A549 (cell line): ENCODE data around the gene RASGRP2.

Experiments
- CBX8 ChIP-seq: fragments of 200-600 bp; sonication (generic); IDR thresholded peaks from 2 replicates; pipeline ENCODE4 v1.6.1; 2016
- CHD4 ChIP-seq: fragments of 200-600 bp; sonication (generic); IDR thresholded peaks from 2 replicates; pipeline ENCODE4 v1.6.1; 2016; ENCODE audit warnings: antibody characterized with exemption, mild to moderate bottlenecking, borderline replicate concordance
- EHF ChIP-seq: fragments of 250-450 bp; sonication (Bioruptor Pico); IDR thresholded peaks from 2 replicates; pipeline ENCODE4 v1.5.0; 2020; ENCODE audit warnings: mild to moderate bottlenecking
- EHMT2 ChIP-seq: fragments of 200-600 bp; sonication (generic); IDR thresholded peaks from 2 replicates; pipeline ENCODE4 v1.6.1; 2016; ENCODE audit warnings: antibody characterized with exemption, low read depth, mild to moderate bottlenecking, moderate library complexity
- EP300 ChIP-seq, 2 experiments: fragments of >200 bp; sonication (Bioruptor Twin); formaldehyde crosslinking; IDR thresholded peaks; 2 replicates in 1 of 2; 3 replicates in 1 of 2; pipeline ENCODE4 v1.6.1; 2016 to 2017
- ESRRA ChIP-seq: fragments of 150-350 bp; IDR thresholded peaks from 2 replicates; pipeline ENCODE4 v1.6.1; 2014; ENCODE audit warnings: mild to moderate bottlenecking, low read length, borderline replicate concordance
- JUN ChIP-seq, 2 experiments: fragments of >200 bp; sonication (Bioruptor Twin); formaldehyde crosslinking; IDR thresholded peaks; 2 replicates in 1 of 2; 3 replicates in 1 of 2; pipeline ENCODE4 v1.6.1; 2016 to 2017
- MAZ ChIP-seq: fragments of 150-350 bp; IDR thresholded peaks from 2 replicates; pipeline ENCODE4 v1.6.1; 2014; ENCODE audit warnings: antibody characterized with exemption, low read depth, low read length, borderline replicate concordance
- PBX3 ChIP-seq: IDR thresholded peaks from 2 replicates; pipeline ENCODE4 v1.6.1; 2012
- POLR2A ChIP-seq: IDR thresholded peaks from 2 replicates; pipeline ENCODE4 v1.6.1; 2012; ENCODE audit warnings: mild to moderate bottlenecking, low read length
- RAD21 ChIP-seq, 2 experiments: fragments of >200 bp in 1 of 2; sonication (Bioruptor Twin) in 1 of 2; formaldehyde crosslinking in 1 of 2; IDR thresholded peaks in 1 of 2; conservative IDR thresholded peaks in 1 of 2; 2 replicates in 1 of 2; 3 replicates in 1 of 2; pipeline ENCODE4 v1.6.1; 2012 to 2018; ENCODE audit warnings: inconsistent platforms in 1 of 2
- SMC3 ChIP-seq: fragments of >200 bp; sonication (Bioruptor Twin); formaldehyde crosslinking; IDR thresholded peaks from 3 replicates; pipeline ENCODE4 v1.6.1; 2018; ENCODE audit warnings: inconsistent platforms
- TF ChIP-seq, protein P1 (sequence below): fragments of >200 bp; sonication (Bioruptor Twin); formaldehyde crosslinking; IDR thresholded peaks from 3 replicates; pipeline ENCODE4 v1.5.1; 2016
- TF ChIP-seq, protein P2 (sequence below): fragments of 200-600 bp; sonication (generic); IDR thresholded peaks from 2 replicates; pipeline ENCODE4 v1.6.1; 2016; ENCODE audit warnings: antibody characterized with exemption, mild to moderate bottlenecking, moderate library complexity

- TF ChIP-seq ESRRA = no peak
- TF ChIP-seq POLR2A = no peak
- TF ChIP-seq, protein P1, sequence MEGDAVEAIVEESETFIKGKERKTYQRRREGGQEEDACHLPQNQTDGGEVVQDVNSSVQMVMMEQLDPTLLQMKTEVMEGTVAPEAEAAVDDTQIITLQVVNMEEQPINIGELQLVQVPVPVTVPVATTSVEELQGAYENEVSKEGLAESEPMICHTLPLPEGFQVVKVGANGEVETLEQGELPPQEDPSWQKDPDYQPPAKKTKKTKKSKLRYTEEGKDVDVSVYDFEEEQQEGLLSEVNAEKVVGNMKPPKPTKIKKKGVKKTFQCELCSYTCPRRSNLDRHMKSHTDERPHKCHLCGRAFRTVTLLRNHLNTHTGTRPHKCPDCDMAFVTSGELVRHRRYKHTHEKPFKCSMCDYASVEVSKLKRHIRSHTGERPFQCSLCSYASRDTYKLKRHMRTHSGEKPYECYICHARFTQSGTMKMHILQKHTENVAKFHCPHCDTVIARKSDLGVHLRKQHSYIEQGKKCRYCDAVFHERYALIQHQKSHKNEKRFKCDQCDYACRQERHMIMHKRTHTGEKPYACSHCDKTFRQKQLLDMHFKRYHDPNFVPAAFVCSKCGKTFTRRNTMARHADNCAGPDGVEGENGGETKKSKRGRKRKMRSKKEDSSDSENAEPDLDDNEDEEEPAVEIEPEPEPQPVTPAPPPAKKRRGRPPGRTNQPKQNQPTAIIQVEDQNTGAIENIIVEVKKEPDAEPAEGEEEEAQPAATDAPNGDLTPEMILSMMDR = peak; percentile 81
- TF ChIP-seq SMC3 = peak; percentile 75
- TF ChIP-seq EHF (CRISPR knock-in tag) = no peak
- TF ChIP-seq, protein P2, sequence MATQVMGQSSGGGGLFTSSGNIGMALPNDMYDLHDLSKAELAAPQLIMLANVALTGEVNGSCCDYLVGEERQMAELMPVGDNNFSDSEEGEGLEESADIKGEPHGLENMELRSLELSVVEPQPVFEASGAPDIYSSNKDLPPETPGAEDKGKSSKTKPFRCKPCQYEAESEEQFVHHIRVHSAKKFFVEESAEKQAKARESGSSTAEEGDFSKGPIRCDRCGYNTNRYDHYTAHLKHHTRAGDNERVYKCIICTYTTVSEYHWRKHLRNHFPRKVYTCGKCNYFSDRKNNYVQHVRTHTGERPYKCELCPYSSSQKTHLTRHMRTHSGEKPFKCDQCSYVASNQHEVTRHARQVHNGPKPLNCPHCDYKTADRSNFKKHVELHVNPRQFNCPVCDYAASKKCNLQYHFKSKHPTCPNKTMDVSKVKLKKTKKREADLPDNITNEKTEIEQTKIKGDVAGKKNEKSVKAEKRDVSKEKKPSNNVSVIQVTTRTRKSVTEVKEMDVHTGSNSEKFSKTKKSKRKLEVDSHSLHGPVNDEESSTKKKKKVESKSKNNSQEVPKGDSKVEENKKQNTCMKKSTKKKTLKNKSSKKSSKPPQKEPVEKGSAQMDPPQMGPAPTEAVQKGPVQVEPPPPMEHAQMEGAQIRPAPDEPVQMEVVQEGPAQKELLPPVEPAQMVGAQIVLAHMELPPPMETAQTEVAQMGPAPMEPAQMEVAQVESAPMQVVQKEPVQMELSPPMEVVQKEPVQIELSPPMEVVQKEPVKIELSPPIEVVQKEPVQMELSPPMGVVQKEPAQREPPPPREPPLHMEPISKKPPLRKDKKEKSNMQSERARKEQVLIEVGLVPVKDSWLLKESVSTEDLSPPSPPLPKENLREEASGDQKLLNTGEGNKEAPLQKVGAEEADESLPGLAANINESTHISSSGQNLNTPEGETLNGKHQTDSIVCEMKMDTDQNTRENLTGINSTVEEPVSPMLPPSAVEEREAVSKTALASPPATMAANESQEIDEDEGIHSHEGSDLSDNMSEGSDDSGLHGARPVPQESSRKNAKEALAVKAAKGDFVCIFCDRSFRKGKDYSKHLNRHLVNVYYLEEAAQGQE = no peak
- TF ChIP-seq MAZ = no peak
- no peak for TF ChIP-seq CHD4
- no peak for TF ChIP-seq PBX3
- TF ChIP-seq CBX8 = no peak
- peak; percentile 75 to 84 for TF ChIP-seq RAD21 (conservative IDR thresholded peaks at IDR 0.05 in 1 of 2, IDR thresholded peaks at IDR 0.05 in 1 of 2)
- no peak for TF ChIP-seq JUN (IDR thresholded peaks at IDR 0.05)
- TF ChIP-seq EP300 (IDR thresholded peaks at IDR 0.05) = no peak
- no peak for TF ChIP-seq EHMT2
Measured at GRCh38 chr11:64787526-64788320, 43.8 kb upstream of the RASGRP2 start.
